Panc1 (cell line): ENCODE data around the gene NUP50. TPM values are rescaled to one million over a fixed set of nuclear protein-coding genes. Genes with fewer than 3 reads are reported as not detected.

Experiments
- ATAC-seq: fragments of 200-7000 bp; cut with Tn5 transposase; 2 replicates; pipeline ENCODE4 v1.9.1; 2020; ENCODE audit warnings: mild to moderate bottlenecking, moderate library complexity
- BruUV-seq: library from RNA; stranded (reverse); fragments of 400-500 nt; replicated peaks from 2 replicates; lab custom pipeline; 2021; lab: Mats Ljungman, UMichigan
- CTCF ChIA-PET: fragments of 300-600 bp; sonication (Branson Sonifier 250); formaldehyde crosslinking; loops from one replicate; lab custom pipeline; 2022; ENCODE audit warnings: antibody characterized with exemption; lab: Charles Lee
- POLR2A ChIA-PET: fragments of 300-600 bp; sonication (Branson Sonifier 250); formaldehyde crosslinking; loops from one replicate; lab custom pipeline; 2022; ENCODE audit warnings: antibody characterized with exemption; lab: Charles Lee
- DNase-seq: peaks from one replicate; pipeline ENCODE4 v3.0.0-alpha.2; 2010; ENCODE audit warnings: low read depth, low spot score
- H3K27ac ChIP-seq: 2 replicates; pipeline ENCODE4 v1.5.1; 2011; ENCODE audit warnings: mild to moderate bottlenecking, low read length, inconsistent platforms
- H3K27me3 ChIP-seq: fragments of 200-500 bp; sonication (Bioruptor generic); 2 replicates; pipeline ENCODE4 v1.6.0; 2014; ENCODE audit warnings: low read length, inconsistent platforms; ENCODE audit not compliant: control insufficient read depth, insufficient read depth
- H3K36me3 ChIP-seq: fragments of 200-500 bp; sonication (Bioruptor generic); 2 replicates; pipeline ENCODE4 v1.5.1; 2014; ENCODE audit warnings: inconsistent platforms, mild to moderate bottlenecking, low read length, moderate library complexity; ENCODE audit not compliant: control insufficient read depth, insufficient read depth
- H3K4me1 ChIP-seq: 2 replicates; pipeline ENCODE4 v1.5.1; 2011; ENCODE audit warnings: inconsistent platforms, mild to moderate bottlenecking, low read length, moderate library complexity; ENCODE audit not compliant: control insufficient read depth, insufficient read depth
- H3K4me3 ChIP-seq, 2 experiments: 2 replicates each; pipeline ENCODE4 v1.5.1; 2011 to 2012; ENCODE audit warnings: low read depth in 2 of 2, low read length in 2 of 2, mild to moderate bottlenecking in 2 of 2, inconsistent platforms in 1 of 2, moderate library complexity in 1 of 2
- H3K9me3 ChIP-seq: fragments of 200-500 bp; sonication (Bioruptor generic); 2 replicates; pipeline ENCODE4 v1.5.1; 2014; ENCODE audit warnings: low read depth, mild to moderate bottlenecking, inconsistent platforms, low read length, moderate library complexity; ENCODE audit not compliant: control insufficient read depth, insufficient read depth
- POLR2AphosphoS5 ChIP-seq: IDR thresholded peaks from 2 replicates; pipeline ENCODE4 v1.6.1; 2012; ENCODE audit warnings: mild to moderate bottlenecking, low read depth, low read length, moderate library complexity
- SIN3A ChIP-seq: IDR thresholded peaks from 2 replicates; pipeline ENCODE4 v1.6.1; 2012; ENCODE audit warnings: low read depth, mild to moderate bottlenecking, low read length, moderate library complexity, borderline replicate concordance; ENCODE audit not compliant: insufficient read depth
- TCF7L2 ChIP-seq: IDR thresholded peaks from 2 replicates; pipeline ENCODE4 v1.6.1; 2011; ENCODE audit warnings: mild to moderate bottlenecking, low read depth, low read length, inconsistent platforms
- in situ Hi-C: cut with HindIII; loops from 2 replicates; pipeline ENCODE4 v1.10.0; 2016; ENCODE audit warnings: low sequenced_read_pairs, low pct_unique_long_range_greater_than_20kb
- intact Hi-C: fragments of 100-400 bp; cut with micrococcal nuclease; formaldehyde crosslinking; loops from one replicate; pipeline ENCODE4 v1.10.0; 2022; ENCODE audit not compliant: unreplicated experiment
- microRNA-seq: library from miRNA; unstranded; fragments of <30 nt; microRNA quantifications from one replicate; pipeline ENCODE4 v1.1.0, GENCODE V29; 2020; ENCODE audit not compliant: unreplicated experiment
- total RNA-seq: library from RNA; stranded (reverse); gene quantifications from one replicate; pipeline ENCODE4 v1.2.1, GENCODE V29; 2021; ENCODE audit not compliant: unreplicated experiment
- TF ChIP-seq, protein P1 (sequence below): fragments of 450-650 bp; IDR thresholded peaks from 2 replicates; pipeline ENCODE4 v1.5.1; 2017; ENCODE audit warnings: mild to moderate bottlenecking
- TF ChIP-seq, protein P2 (sequence below), 2 experiments: IDR thresholded peaks; 2 replicates each; pipeline ENCODE4 v1.6.1; 2011 to 2012; ENCODE audit warnings: low read depth in 2 of 2, control low read depth in 1 of 2, low read length in 1 of 2, mild to moderate bottlenecking in 1 of 2, moderate library complexity in 1 of 2; ENCODE audit not compliant: insufficient read depth in 1 of 2

Gene NUP50
- total RNA-seq, 1 experiment from 2014 or later, result 52.1 TPM

DNA sequence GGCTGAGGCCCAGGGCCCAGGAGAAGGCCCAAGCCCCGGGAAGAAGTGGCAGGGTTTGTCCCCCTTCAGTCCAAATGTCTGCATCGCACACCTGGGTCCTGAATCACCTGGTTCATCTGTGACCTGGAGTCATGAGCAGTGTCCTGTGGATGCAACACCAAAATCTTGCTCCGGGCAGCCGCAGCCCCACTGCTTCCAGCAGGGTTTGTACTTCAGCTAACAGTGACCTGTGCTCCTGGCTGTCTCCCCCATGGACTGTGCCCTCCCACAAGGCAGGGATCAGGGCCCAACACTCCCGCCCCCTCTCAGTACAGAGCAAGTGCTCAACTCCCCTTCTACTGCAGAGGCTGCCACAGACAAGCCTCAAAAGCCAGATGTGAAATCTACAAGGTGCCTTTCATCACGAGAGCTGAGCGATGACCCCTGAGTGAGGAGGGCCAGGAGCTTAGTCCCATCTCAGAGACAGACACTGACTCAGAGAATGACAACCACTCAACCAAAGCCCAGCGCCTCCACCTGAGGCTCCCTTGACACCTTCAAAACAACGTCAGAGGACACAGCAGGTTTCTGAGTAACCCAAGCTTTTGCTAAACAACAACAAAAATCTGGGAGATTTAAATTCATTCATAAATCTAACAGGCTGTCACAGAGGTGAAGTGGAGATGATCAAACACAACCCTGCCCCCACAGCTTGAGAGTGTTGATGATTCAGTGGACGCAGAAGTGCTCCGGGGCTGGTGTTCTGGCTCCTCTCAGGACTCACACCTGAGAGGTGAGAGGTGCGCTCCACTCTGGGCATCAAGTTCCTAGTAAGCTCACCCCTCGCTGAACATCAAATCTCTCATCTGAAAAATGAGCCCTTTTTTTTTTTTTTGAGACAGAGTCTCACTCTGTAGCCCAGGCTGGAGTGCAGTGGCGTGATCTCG is 73.6 kb downstream of the NUP50 start:
- no peak for ATAC-seq

More for the DNA sequence above, 73.6 kb downstream of the NUP50 start:
- Histone ChIP-seq H3K27ac (no peak overlapping the region), H3K4me1 (peaks cover 3% of the 10 kb centered on the region; the same call in 1 of the 2 replicates), H3K9me3 (no peaks in the 10 kb centered on the region), H3K27me3 (no peaks in the 10 kb centered on the region), H3K4me3 (no peak overlapping the region), H3K36me3 (no peaks in the 10 kb centered on the region; the same call in 1 of the 2 replicates)
- in situ Hi-C loops, result no loop called here
- no TSS peak for BruUV-seq
- no peak for TF ChIP-seq TCF7L2
- TF ChIP-seq POLR2AphosphoS5, result no peak
- TF ChIP-seq, protein P1, sequence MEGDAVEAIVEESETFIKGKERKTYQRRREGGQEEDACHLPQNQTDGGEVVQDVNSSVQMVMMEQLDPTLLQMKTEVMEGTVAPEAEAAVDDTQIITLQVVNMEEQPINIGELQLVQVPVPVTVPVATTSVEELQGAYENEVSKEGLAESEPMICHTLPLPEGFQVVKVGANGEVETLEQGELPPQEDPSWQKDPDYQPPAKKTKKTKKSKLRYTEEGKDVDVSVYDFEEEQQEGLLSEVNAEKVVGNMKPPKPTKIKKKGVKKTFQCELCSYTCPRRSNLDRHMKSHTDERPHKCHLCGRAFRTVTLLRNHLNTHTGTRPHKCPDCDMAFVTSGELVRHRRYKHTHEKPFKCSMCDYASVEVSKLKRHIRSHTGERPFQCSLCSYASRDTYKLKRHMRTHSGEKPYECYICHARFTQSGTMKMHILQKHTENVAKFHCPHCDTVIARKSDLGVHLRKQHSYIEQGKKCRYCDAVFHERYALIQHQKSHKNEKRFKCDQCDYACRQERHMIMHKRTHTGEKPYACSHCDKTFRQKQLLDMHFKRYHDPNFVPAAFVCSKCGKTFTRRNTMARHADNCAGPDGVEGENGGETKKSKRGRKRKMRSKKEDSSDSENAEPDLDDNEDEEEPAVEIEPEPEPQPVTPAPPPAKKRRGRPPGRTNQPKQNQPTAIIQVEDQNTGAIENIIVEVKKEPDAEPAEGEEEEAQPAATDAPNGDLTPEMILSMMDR, result no peak
- TF ChIP-seq, protein P2, sequence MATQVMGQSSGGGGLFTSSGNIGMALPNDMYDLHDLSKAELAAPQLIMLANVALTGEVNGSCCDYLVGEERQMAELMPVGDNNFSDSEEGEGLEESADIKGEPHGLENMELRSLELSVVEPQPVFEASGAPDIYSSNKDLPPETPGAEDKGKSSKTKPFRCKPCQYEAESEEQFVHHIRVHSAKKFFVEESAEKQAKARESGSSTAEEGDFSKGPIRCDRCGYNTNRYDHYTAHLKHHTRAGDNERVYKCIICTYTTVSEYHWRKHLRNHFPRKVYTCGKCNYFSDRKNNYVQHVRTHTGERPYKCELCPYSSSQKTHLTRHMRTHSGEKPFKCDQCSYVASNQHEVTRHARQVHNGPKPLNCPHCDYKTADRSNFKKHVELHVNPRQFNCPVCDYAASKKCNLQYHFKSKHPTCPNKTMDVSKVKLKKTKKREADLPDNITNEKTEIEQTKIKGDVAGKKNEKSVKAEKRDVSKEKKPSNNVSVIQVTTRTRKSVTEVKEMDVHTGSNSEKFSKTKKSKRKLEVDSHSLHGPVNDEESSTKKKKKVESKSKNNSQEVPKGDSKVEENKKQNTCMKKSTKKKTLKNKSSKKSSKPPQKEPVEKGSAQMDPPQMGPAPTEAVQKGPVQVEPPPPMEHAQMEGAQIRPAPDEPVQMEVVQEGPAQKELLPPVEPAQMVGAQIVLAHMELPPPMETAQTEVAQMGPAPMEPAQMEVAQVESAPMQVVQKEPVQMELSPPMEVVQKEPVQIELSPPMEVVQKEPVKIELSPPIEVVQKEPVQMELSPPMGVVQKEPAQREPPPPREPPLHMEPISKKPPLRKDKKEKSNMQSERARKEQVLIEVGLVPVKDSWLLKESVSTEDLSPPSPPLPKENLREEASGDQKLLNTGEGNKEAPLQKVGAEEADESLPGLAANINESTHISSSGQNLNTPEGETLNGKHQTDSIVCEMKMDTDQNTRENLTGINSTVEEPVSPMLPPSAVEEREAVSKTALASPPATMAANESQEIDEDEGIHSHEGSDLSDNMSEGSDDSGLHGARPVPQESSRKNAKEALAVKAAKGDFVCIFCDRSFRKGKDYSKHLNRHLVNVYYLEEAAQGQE (IDR thresholded peaks at IDR 0.05; ENCODE audit: insufficient read depth in 1 of 2, low read depth in 2 of 2, low read length in 1 of 2), result no peak
- no peak for TF ChIP-seq SIN3A
- ChIA-PET POLR2A (no interaction called here), CTCF (no interaction called here)
- DNase-seq, result no peak
- intact Hi-C loops, result no loop called here

Small RNAs within 50 kb of the gene (microRNA-seq; reads per million reads assigned to microRNA genes)
- gene MIR1249, result 4.1 reads per million, percentile 9 among the genes with 10 or more reads in this experiment

Other genes starting within 250 kb of the NUP50 start
- gene PHF21B, start 153.9 kb upstream of the NUP50 start, total RNA-seq, result 4.5 TPM
- gene KIAA0930, start 77.0 kb downstream of the NUP50 start, total RNA-seq, result 42.5 TPM
- not detected for gene UPK3A, start 121.0 kb downstream of the NUP50 start, total RNA-seq
- 73.2 TPM for gene FAM118A, start 146.0 kb downstream of the NUP50 start, total RNA-seq
- gene SMC1B, start 249.7 kb downstream of the NUP50 start, total RNA-seq, result 0.10 TPM
- 2.9 TPM for gene RIBC2, start 249.8 kb downstream of the NUP50 start, total RNA-seq